GM19238 (cell line): ENCODE results near the gene ATG16L2.
"Not testable (repeated sequence)": the region's sequence is repeated elsewhere in the genome, so short reads cannot be mapped to it uniquely, and the experiment has no call there.

Experiments
- DNase-seq: peaks from one replicate; pipeline ENCODE4 v3.0.0; 2011; ENCODE audit warnings: low spot score; ENCODE audit not compliant: insufficient read length

The ATG16L2 gene

DNA sequence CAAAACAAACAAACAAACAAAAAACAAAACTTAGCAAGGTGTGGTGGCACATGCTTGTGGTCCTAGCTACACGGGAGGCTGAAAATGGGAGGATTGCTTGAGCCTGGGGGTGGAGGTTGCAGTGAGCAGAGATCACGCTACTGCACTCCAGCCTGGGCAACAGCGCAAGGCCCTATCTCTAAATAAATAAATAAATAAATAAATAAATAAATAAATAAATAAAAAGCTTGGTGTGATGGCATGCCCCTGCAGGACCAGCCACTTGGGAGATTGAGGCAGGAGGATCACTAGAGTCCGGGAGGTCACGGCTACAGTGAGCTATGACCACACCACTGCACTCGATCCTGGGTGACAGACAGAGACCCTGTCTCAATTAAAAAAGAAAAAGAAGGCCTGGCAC is 11.4 kb upstream of the ATG16L2 start:
- DNase-seq, result no peak

DNA sequence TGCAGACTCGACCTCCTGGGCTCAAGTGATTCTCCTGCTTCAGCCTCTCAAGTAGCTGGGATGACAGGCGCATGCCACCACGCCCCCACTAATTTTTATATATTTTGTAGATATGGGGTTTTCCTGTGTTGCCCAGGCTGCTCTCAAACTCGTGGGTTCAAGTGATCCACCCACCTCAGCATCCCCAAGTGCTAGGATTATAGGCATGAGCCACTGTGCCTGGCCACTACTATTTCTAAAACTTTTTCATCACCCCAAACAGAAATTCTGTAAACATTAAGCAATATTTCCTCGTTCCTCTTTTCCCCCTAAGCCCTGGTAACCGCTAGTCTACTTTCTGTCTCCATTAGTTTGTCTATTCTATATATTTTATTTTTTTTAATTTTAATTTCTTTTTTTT is 9.0 kb upstream of the ATG16L2 start:
- DNase-seq, result no peak

- not testable (repeated sequence) for DNase-seq
These were observed 7.8 kb upstream of the ATG16L2 start for GRCh38 chr11:72806378-72806777.

- DNase-seq, result no peak
These were observed 7.1 kb upstream of the ATG16L2 start for GRCh38 chr11:72807021-72807693.

- DNase-seq, result no peak
These were observed 6.4 kb upstream of the ATG16L2 start for GRCh38 chr11:72807792-72808191.

- no peak for DNase-seq
These were observed 5.8 kb upstream of the ATG16L2 start for GRCh38 chr11:72808331-72808798.

DNA sequence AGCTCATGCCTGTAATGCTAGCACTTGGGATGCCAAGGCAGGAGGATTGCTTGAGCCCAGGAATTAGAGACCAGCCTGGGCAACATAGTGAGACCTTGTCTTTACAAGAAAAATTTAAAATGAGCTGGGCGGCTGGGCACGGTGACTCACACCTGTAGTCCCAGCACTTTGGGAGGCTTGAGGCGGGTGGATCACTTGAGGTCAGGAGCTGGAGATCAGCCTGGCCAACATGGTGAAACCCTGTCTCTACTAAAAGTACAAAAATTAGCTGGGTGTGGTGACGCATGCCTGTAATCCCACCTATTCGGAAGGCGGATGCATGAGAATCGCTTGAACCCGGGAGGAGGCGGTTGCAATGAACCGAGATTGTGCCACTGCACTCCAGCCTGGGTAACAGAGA is 2.5 kb upstream of the ATG16L2 start:
- not testable (repeated sequence) for DNase-seq

DNA sequence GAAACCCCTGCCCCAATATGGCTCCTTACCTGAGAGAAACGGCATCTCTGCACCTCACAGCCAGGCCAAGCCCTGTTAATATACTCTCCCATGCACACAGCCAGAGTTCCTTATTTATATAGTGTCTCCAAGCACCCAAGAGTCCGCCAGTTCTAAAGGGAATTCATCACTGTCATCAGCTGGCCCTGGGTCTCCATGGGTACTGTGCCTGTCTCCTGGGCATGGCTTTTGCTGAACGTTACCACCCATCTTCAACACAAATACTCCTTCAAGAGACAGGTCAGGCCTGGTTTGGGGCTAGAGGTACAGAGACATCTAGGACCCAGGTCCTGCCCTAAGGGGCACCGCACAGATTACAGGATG is 1.6 kb upstream of the ATG16L2 start:
- DNase-seq, result no peak

DNA sequence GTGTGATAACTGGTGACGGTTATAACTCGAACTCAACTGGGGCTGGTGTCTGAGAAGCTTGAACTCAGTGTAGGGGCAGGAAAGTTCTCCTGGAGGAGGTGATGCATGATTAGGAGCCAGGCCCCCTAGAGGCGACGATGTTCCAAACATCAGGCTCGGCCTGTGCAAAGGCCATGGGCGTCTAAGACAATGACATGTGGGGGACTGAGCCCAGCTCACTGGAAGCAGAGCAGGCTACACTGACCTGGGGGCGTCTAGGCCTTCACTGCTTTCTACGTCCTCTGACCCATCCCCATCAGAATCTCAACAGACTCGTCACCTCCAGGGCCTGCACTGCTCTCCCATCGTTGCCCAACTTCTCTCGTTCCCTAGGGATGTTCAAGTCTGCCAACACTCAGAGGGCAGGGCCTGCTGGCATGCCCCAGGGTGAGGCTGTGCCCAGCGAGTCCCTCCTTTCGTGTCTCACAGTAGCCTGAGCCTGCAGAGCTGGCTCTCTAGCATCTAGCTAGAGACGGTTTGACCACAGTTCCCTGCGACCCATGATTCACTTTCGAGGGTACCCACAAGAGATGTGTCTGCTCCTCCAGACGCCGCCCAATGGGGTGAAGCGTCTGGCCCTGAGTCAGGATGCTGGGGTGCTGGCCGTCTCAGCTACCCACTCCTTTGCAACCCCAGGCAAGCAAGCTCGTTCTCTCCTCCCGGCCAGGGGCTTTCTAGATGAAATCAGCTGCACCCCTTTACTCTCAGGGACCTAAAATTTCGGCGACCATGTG is 1.1 kb upstream of the ATG16L2 start:
- peak; percentile 53 for DNase-seq

DNA sequence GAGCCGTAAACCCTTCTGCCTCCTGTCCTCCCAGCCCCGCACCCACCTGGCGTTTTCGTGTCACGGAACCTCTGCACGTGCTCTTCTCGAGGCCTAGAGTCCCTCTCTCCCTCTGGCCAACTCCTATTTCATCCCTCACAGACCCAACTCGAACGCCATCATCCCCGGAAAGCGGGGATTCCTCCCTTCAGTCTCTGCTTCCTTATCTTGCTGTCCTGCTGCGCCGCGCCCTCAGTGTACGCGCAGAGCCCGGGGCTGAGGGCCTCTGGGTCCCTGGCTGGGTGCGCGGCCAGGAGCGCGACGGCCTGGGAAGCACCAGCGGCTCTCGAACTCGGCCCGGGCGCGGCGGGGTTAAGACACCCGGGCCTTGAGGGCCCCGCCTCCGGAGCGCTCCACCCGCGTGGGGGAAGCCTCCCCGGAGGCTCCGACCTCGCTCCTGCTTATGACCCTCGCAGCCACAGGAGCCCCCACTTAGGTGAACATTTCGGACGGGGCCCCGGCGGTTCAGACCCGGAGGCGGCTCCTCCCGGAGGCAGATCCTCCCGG is 398 bp upstream of the ATG16L2 start:
- DNase-seq, result peak; percentile 84

DNA sequence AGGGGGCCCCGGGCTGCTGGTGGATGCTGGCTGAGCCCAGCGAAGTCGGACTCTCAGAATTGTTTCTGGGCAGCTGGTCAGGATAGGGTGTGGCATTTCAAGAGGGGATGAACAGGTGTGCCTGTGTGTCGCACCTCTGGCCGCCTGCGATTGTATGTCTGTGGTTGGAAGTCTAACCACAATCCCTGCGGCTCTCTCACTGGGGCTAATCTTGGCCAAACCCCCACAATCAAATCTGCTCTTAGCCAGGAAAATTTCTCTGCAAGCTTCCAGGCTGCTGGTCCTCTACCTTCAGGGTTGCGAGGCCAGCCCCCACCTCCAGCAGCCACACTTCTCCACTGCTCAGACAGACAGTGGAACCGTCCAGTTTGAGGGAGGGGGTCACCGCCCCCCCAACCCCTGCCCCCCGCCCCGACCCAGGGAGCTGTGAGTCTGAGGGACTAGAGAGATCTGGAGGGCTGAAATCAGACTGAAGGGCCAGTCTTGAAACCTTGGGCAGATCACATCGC is 953 bp downstream of the ATG16L2 start:
- no peak for DNase-seq

DNA sequence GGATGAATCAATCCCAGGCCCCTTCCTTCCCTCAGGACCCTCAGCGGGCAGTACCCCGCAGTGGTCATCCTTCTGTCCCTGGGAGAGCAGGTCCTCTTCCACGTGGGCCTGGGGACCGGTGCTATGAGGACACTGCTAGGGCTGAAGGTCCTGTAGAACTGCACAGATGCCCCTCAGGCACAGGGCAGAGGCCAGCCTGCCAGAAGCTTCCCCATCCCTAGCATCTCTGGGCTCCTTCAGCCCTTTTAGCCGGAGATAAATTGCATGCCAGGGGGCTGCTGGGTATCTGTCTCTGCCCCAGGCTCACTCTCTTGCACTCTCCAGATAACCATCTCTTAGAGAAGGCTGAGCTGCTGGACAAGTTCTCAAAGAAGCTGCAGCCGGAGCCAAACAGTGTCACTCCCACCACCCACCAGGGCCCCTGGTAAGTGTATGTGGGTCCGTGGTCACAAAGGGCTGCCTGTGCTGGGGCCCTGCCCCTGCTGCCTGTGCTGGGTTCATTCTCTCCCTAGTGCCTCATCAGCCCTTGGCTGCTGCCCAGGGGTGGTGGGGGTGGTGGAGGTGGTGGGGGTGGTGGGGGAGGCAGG is 2.3 kb downstream of the ATG16L2 start:
- DNase-seq, result no peak

DNA sequence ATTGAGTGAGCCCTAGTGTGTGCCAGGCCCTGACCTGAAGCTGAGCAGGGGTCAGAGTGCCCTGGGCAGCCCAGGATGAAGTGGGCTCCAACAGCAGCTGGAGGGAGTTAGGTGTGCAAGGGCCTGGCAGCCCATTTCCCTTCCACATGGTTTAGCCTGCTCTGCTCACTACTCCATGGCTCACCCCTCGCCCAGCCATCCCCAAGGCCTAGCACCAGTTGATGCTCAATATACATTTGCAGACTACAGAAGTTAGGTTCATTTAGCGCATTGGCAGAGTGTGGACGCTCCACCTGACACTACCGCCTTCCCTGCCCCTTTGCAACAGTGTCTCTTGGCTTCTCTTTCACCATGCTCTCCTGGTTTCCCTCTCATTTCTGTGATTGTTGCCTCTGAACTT is 3.8 kb downstream of the ATG16L2 start:
- no peak for DNase-seq

GRCh38 chr11:72818971-72819370 is 4.8 kb downstream of the ATG16L2 start:
- no peak for DNase-seq

GRCh38 chr11:72820439-72821139 is 6.4 kb downstream of the ATG16L2 start:
- no peak for DNase-seq

DNA sequence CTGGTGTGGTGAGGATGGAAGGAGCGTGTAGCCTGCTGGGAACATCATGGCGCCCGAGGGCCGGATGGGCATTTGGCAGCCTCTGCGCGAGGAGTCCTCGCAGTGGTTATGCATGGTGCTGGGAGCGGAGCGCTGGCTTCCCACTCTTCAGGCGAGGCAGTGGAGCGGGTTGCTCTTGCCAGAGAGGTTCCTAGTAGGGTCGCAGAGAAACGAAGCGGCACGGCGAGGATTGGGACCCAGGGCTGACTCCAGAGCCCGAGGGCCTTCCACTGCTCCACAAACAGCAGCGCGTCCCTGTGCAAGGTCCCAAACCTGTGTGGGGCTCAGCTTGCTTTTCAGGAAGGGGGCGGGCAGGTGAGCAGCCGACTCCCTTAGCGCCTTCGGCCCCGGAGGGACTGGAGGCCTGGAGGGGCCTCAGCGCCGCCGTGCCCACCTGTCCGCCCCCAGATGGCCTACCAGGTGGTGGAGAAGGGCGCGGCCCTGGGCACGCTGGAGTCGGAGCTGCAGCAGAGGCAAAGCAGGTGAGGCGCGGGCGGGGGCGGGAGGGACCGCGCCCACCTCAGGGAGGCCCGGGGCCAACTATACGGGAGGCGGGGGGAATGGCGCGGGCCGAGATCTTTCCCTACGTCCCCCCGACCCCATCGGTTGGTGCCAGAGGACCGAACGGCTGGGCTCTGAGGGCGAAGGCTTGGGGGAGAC is 7.2 kb downstream of the ATG16L2 start:
- DNase-seq, result no peak

GRCh38 chr11:72821920-72822799 is 7.9 kb downstream of the ATG16L2 start:
- peak; percentile 74 for DNase-seq

- DNase-seq, result no peak
These were observed 9.0 kb downstream of the ATG16L2 start for GRCh38 chr11:72823105-72823804.

DNA sequence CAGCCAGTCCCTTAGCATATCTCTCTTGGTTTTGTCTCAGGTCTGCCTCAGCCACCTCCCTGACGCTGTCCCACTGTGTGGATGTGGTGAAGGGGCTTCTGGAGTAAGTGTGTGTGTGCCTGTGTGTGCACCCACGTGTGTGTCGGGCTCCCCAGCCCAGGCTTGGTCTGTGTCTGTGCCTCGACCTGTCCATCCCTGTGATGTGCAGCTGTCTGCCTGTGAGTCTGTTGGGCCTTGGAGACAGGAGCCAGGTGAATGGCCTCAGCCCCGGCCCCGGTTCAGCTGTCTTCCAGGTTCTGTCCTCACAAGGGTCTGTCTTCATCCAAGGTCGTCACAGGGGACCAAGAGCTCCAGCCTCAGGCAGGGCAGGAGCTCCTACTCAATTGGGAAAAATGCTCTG is 9.8 kb downstream of the ATG16L2 start:
- no peak for DNase-seq
